Esophagus muscularis mucosa (tissue), 4 donors: ENCODE data around the gene GPC6. TPM values are rescaled to one million over a fixed set of nuclear protein-coding genes. Genes with fewer than 3 reads are reported as not detected.

Experiments
- DNase-seq: peaks from one replicate; pipeline ENCODE4 v3.0.0-alpha.2; 2017; ENCODE audit errors: extremely low spot score
- H3K27ac ChIP-seq, 4 donors: fragments of 200-600 bp; sonication (generic); replicated peaks in 1 of 4; 1 replicate in 3 of 4; 2 replicates in 1 of 4; pipeline ENCODE4 v1.5.1; 2016 to 2019; ENCODE audit warnings: mild to moderate bottlenecking in 1 of 4
- H3K27me3 ChIP-seq, 4 donors: fragments of 200-600 bp; sonication (generic); one replicate each; pipeline versions ENCODE4 v1.5.1 to v1.6.0; 2016 to 2019
- H3K36me3 ChIP-seq, 4 donors: fragments of 200-600 bp; sonication (generic); one replicate each; pipeline ENCODE4 v1.5.1; 2016 to 2019
- H3K4me1 ChIP-seq, 4 donors: fragments of 200-600 bp; sonication (generic); one replicate each; pipeline ENCODE4 v1.5.1; 2016 to 2019
- H3K4me3 ChIP-seq, 4 donors: fragments of 200-600 bp; sonication (generic); 1 replicate in 2 of 4; 2 replicates in 2 of 4; pipeline ENCODE4 v1.5.1; 2016 to 2019; ENCODE audit warnings: mild to moderate bottlenecking in 4 of 4, moderate library complexity in 1 of 4
- H3K9me3 ChIP-seq, 4 donors: fragments of 200-600 bp; sonication (generic); 1 replicate in 3 of 4; 2 replicates in 1 of 4; pipeline ENCODE4 v1.5.1; 2016 to 2019
- EP300 ChIP-seq: sonication (generic); formaldehyde crosslinking; IDR thresholded peaks from one replicate; pipeline ENCODE4 v1.6.1; 2017; ENCODE audit warnings: antibody characterized with exemption
- POLR2A ChIP-seq: fragments of 450-650 bp; IDR thresholded peaks from one replicate; pipeline ENCODE4 v1.6.1; 2017; ENCODE audit warnings: antibody characterized with exemption, moderate library complexity, mild to moderate bottlenecking, low read depth
- POLR2AphosphoS5 ChIP-seq, 2 donors: sonication (generic); formaldehyde crosslinking; IDR thresholded peaks; one replicate each; pipeline ENCODE4 v1.6.1; 2017; ENCODE audit warnings: antibody characterized with exemption in 2 of 2
- WGBS: methylation state at CpG from one replicate; pipeline ENCODE4 v1.1.5; 2018; 5-methylcytosine and 5-hydroxymethylcytosine counted together
- intact Hi-C: fragments of 100-400 bp; cut with DNase I; formaldehyde crosslinking; loops from one replicate; pipeline ENCODE4 v1.15.1; 2023
- total RNA-seq, 4 donors: library from RNA; depleted of rRNA; stranded (reverse); fragments of >200 nt; gene quantifications; one replicate each; pipeline versions ENCODE4 v1.1.0 to v1.2.1, GENCODE V29; 2016
- TF ChIP-seq, protein P1 (sequence below), 3 experiments: fragments of 200-600 bp in 2 of 3; fragments of 450-650 bp in 1 of 3; sonication (generic) in 2 of 3; IDR thresholded peaks; one replicate each; pipeline ENCODE4 v1.5.1; 2017 to 2019; ENCODE audit warnings: antibody characterized with exemption in 3 of 3, mild to moderate bottlenecking in 2 of 3, moderate library complexity in 1 of 3

Gene GPC6
- total RNA-seq, 4 donors from 2014 or later, result 6.5 to 17.2 (median 13.5) TPM

DNA sequence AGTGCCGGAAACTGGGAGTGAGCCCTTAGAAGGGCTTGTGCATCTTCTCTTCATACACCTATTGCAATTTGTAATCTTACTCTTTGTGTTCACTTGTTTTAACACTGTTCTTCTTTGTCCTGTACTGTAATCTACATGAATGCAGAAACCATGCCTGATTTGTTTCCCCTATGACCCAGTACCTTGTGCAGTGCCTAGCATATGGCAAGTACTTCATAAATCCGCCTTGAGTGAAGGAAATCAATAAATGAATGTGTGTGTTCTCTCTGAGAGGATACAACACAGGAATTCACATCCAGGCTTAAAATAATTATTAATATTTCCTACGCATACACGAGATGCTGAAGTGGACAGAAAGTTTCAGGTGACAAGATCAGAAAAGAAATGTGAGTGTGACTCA lies 172.6 kb downstream of the GPC6 start:
- Histone ChIP-seq H3K4me3 (no peak overlapping the region), H3K9me3 (no peaks in the 10 kb centered on the region), H3K36me3 (no peaks in the 10 kb centered on the region), H3K27me3 (no peaks in the 10 kb centered on the region), H3K27ac (no peak overlapping the region), H3K4me1 (peaks cover 0 to 6% (median 0%) of the 10 kb centered on the region in 4 donors)
- intact Hi-C loops, result no loop called here
- 88% methylated on average over 4 of the region's 4 CpGs for WGBS
- TF ChIP-seq POLR2AphosphoS5 (IDR thresholded peaks at IDR 0.05), result no peak
- TF ChIP-seq POLR2A, result no peak
- no peak for TF ChIP-seq EP300
- TF ChIP-seq, protein P1, sequence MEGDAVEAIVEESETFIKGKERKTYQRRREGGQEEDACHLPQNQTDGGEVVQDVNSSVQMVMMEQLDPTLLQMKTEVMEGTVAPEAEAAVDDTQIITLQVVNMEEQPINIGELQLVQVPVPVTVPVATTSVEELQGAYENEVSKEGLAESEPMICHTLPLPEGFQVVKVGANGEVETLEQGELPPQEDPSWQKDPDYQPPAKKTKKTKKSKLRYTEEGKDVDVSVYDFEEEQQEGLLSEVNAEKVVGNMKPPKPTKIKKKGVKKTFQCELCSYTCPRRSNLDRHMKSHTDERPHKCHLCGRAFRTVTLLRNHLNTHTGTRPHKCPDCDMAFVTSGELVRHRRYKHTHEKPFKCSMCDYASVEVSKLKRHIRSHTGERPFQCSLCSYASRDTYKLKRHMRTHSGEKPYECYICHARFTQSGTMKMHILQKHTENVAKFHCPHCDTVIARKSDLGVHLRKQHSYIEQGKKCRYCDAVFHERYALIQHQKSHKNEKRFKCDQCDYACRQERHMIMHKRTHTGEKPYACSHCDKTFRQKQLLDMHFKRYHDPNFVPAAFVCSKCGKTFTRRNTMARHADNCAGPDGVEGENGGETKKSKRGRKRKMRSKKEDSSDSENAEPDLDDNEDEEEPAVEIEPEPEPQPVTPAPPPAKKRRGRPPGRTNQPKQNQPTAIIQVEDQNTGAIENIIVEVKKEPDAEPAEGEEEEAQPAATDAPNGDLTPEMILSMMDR (IDR thresholded peaks at IDR 0.05), result no peak
- no peak for DNase-seq

DNA sequence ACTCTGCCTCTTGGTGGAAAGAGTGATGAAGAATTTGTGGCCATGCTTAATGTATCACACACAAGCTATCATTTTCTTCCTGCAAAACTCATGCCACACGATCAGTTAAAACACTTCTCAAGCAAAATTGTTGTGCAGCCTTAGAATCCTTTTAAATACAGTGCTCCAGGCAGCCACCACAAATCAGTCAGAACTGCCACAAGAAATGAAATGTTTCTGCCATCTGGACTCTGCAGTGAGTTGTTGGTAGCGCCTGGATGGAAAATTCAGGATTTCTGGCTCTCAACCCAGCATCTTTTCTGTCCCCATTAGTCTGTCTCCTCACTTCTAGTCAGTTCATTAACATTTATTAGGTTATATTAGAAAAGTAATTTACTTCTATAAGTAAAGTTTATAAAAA lies 179.5 kb downstream of the GPC6 start:
- H3K27ac ChIP-seq, result no peak overlapping the region
- H3K36me3 ChIP-seq, result no peaks in the 10 kb centered on the region
- H3K9me3 ChIP-seq, result no peaks in the 10 kb centered on the region
- 93% methylated on average over 2 of the region's 2 CpGs for WGBS
- TF ChIP-seq, protein P1 (IDR thresholded peaks at IDR 0.05), result no peak
- TF ChIP-seq POLR2AphosphoS5 (IDR thresholded peaks at IDR 0.05), result no peak
- no peak overlapping the region for H3K4me3 ChIP-seq
- DNase-seq, result no peak
- no peaks in the 10 kb centered on the region for H3K4me1 ChIP-seq
- H3K27me3 ChIP-seq, result no peaks in the 10 kb centered on the region
- intact Hi-C loops, result no loop called here

DNA sequence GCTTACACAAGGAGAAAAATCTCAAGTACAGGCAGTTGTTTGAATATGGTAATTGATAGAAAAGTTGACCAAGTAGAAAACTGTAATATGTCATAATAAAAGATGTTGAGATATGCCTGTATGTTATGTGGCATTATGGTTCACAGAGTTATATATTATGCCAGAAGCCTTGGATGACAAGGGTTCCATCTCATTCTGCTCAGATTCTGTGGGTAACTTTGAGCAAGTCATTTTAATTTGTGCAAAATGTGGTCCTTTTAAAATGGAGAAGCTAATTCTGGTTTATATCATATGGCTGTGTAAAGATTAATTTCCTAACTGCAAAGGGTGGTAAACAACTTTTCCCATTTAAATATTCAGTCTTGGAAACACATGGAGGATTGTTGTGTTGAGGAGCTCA lies 180.9 kb downstream of the GPC6 start:
- TF ChIP-seq EP300 (no peak), POLR2AphosphoS5 (IDR thresholded peaks at IDR 0.05) (no peak), POLR2A (no peak)
- TF ChIP-seq, protein P1 (IDR thresholded peaks at IDR 0.05), result no peak
- no peak overlapping the region for H3K27ac ChIP-seq

DNA sequence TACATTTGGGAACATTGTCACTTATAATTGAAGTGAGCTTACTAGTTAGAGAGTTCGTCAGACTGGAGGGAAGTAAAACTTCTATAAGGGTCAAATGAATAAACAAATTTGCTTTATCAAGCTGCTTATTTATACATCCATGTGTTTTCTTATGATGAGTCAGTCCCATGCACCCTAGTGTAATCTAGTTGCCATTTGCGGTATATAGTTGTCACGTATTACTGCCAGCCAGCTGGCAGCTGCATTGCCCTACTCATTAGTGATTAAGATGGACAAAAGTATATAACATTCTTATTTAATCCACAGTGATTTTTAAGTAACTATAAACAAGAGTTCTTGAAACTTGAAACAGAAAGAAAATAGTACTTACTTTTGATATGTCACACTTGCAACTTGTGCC lies 182.4 kb downstream of the GPC6 start:
- intact Hi-C loops, result no loop called here
- Histone ChIP-seq H3K27ac (no peak overlapping the region), H3K27me3 (no peaks in the 10 kb centered on the region), H3K9me3 (no peaks in the 10 kb centered on the region), H3K4me3 (no peak overlapping the region), H3K36me3 (no peaks in the 10 kb centered on the region), H3K4me1 (no peaks in the 10 kb centered on the region)
- no peak for DNase-seq
- TF ChIP-seq, protein P1 (IDR thresholded peaks at IDR 0.05), result no peak
- TF ChIP-seq POLR2AphosphoS5 (IDR thresholded peaks at IDR 0.05) (no peak), POLR2A (no peak), EP300 (no peak)
- WGBS, result 92% methylated on average over 3 of the region's 3 CpGs

More for the DNA sequence above, 180.9 kb downstream of the GPC6 start:
- DNase-seq, result no peak
- intact Hi-C loops, result no loop called here
- no peaks in the 10 kb centered on the region for H3K27me3 ChIP-seq
- no peaks in the 10 kb centered on the region for H3K36me3 ChIP-seq
- no peak overlapping the region for H3K4me3 ChIP-seq
- no peaks in the 10 kb centered on the region for H3K9me3 ChIP-seq
- no peaks in the 10 kb centered on the region for H3K4me1 ChIP-seq

DNA sequence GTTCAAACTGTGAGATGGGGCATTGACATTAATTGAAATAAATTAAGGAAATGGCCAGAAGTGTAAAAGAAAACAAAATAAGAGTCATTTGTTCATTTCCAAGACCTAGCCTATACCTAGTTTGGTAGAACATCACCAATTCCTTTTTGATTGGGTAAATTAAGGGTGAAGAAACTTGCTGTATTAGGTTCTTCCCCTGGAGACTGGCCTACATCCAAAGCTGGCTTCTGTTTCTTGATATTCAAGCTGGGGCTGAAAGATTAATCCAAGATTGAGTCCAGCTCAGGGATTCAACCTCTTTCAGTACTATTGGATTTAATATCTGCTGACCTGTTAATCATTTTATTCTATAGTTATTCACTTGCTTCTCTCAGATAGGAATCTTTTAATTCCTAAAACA lies 183.2 kb downstream of the GPC6 start:
- Histone ChIP-seq H3K9me3 (no peaks in the 10 kb centered on the region), H3K36me3 (no peaks in the 10 kb centered on the region), H3K27me3 (no peaks in the 10 kb centered on the region), H3K27ac (no peak overlapping the region), H3K4me1 (no peaks in the 10 kb centered on the region), H3K4me3 (no peak overlapping the region)
- intact Hi-C loops, result no loop called here
- no peak for DNase-seq
- TF ChIP-seq POLR2AphosphoS5 (IDR thresholded peaks at IDR 0.05), result no peak
